Gastroesophageal sphincter (tissue), 3 donors: ENCODE measurements around the gene SEMA6B.

Experiments
- CTCF ChIP-seq, 4 experiments: fragments of 200-600 bp in 2 of 4; fragments of 450-650 bp in 2 of 4; sonication (generic) in 1 of 4; IDR thresholded peaks; one replicate each; pipeline ENCODE4 v1.5.1; 2017 to 2019; ENCODE audit warnings: antibody characterized with exemption in 4 of 4, mild to moderate bottlenecking in 2 of 4, moderate library complexity in 2 of 4
- EP300 ChIP-seq: sonication (generic); formaldehyde crosslinking; IDR thresholded peaks from one replicate; pipeline ENCODE4 v1.6.1; 2017; ENCODE audit warnings: antibody characterized with exemption, mild to moderate bottlenecking
- POLR2A ChIP-seq, 2 donors: fragments of 450-650 bp; IDR thresholded peaks; one replicate each; pipeline ENCODE4 v1.6.1; 2017; ENCODE audit warnings: antibody characterized with exemption in 2 of 2, mild to moderate bottlenecking in 2 of 2, moderate library complexity in 1 of 2
- POLR2AphosphoS5 ChIP-seq: sonication (generic); formaldehyde crosslinking; IDR thresholded peaks from one replicate; pipeline ENCODE4 v1.6.1; 2017; ENCODE audit warnings: antibody characterized with exemption

- TF ChIP-seq CTCF (IDR thresholded peaks at IDR 0.05) = no peak
- TF ChIP-seq POLR2AphosphoS5 = no peak
- no peak for TF ChIP-seq POLR2A (IDR thresholded peaks at IDR 0.05)
- no peak for TF ChIP-seq EP300
Measured at GRCh38 chr19:4597278-4597974, 37.9 kb upstream of the SEMA6B start.
